Measurements from ENCODE around the gene NEK6.

Gene NEK6

GRCh38 chr9:124269556-124269955 is 11.8 kb downstream of the NEK6 start:
- Histone ChIP-seq H3F3A (ENCODE audit: control insufficient read depth, insufficient read depth) (no peaks in the 10 kb centered on the region), H3K36me3 (ENCODE audit: control insufficient read depth, low read length) (no peaks in the 10 kb centered on the region), H3K27ac (ENCODE audit: low read depth, low read length) (no peak overlapping the region), H3K4me1 (ENCODE audit: control insufficient read depth, low read length) (peaks cover 53% of the 10 kb centered on the region), H3K9me3 (ENCODE audit: control insufficient read depth, insufficient read depth, low read length) (no peaks in the 10 kb centered on the region), H3K79me2 (ENCODE audit: control insufficient read depth, low read length) (peaks cover 40% of the 10 kb centered on the region), H3K4me2 (ENCODE audit: low read length) (no peak overlapping the region), H3K9me2 (replicated peaks; ENCODE audit: control insufficient read depth, low read length) (no peaks in the 10 kb centered on the region), H4K20me1 (ENCODE audit: control insufficient read depth, insufficient read depth, low read depth, low read length) (peaks cover 11% of the 10 kb centered on the region; the same call in 1 of the 2 replicates), H3K27me3 (ENCODE audit: control insufficient read depth, low read length) (no peaks in the 10 kb centered on the region), H3K4me3 (ENCODE audit: low read length) (no peak overlapping the region)
- TF ChIP-seq EZH2phosphoT487 (IDR thresholded peaks at IDR 0.05; ENCODE audit: borderline replicate concordance, low read length), result no peak
- no peak for TF ChIP-seq CTCF (IDR thresholded peaks at IDR 0.05; ENCODE audit: low read depth, low read length, poor library complexity, severe bottlenecking)

GRCh38 chr9:124270504-124271335 is 13.0 kb downstream of the NEK6 start:
- H3K27ac ChIP-seq (ENCODE audit: low read depth, low read length), result no peak overlapping the region

GRCh38 chr9:124271660-124272059 is 13.9 kb downstream of the NEK6 start:
- no peak for TF ChIP-seq EZH2phosphoT487 (IDR thresholded peaks at IDR 0.05; ENCODE audit: borderline replicate concordance, low read length)
- no peak for TF ChIP-seq CTCF (IDR thresholded peaks at IDR 0.05; ENCODE audit: low read depth, low read length, poor library complexity, severe bottlenecking)
- Histone ChIP-seq H3K36me3 (ENCODE audit: control insufficient read depth, low read length) (no peaks in the 10 kb centered on the region), H3K79me2 (ENCODE audit: control insufficient read depth, low read length) (peaks cover 28% of the 10 kb centered on the region), H4K20me1 (ENCODE audit: control insufficient read depth, insufficient read depth, low read depth, low read length) (peaks cover 11% of the 10 kb centered on the region; the same call in 1 of the 2 replicates), H3F3A (ENCODE audit: control insufficient read depth, insufficient read depth) (no peaks in the 10 kb centered on the region), H3K27ac (ENCODE audit: low read depth, low read length) (no peak overlapping the region), H3K4me2 (ENCODE audit: low read length) (no peak overlapping the region), H3K4me1 (ENCODE audit: control insufficient read depth, low read length) (peaks cover 32% of the 10 kb centered on the region), H3K9me3 (ENCODE audit: control insufficient read depth, insufficient read depth, low read length) (no peaks in the 10 kb centered on the region), H3K4me3 (ENCODE audit: low read length) (no peak overlapping the region), H3K27me3 (ENCODE audit: control insufficient read depth, low read length) (no peaks in the 10 kb centered on the region), H3K9me2 (replicated peaks; ENCODE audit: control insufficient read depth, low read length) (no peaks in the 10 kb centered on the region)

More at GRCh38 chr9:124270504-124271335, 13.0 kb downstream of the NEK6 start:
- H3F3A ChIP-seq (ENCODE audit: control insufficient read depth, insufficient read depth), result no peaks in the 10 kb centered on the region
- H3K9me2 ChIP-seq (replicated peaks; ENCODE audit: control insufficient read depth, low read length), result no peaks in the 10 kb centered on the region
- peaks cover 37% of the 10 kb centered on the region for H3K79me2 ChIP-seq (ENCODE audit: control insufficient read depth, low read length)
- H3K36me3 ChIP-seq (ENCODE audit: control insufficient read depth, low read length), result no peaks in the 10 kb centered on the region
- peaks cover 11% of the 10 kb centered on the region; the same call in 1 of the 2 replicates for H4K20me1 ChIP-seq (ENCODE audit: control insufficient read depth, insufficient read depth, low read depth, low read length)
- no peaks in the 10 kb centered on the region for H3K27me3 ChIP-seq (ENCODE audit: control insufficient read depth, low read length)
- H3K4me1 ChIP-seq (ENCODE audit: control insufficient read depth, low read length), result peaks cover 41% of the 10 kb centered on the region
- TF ChIP-seq EZH2phosphoT487 (IDR thresholded peaks at IDR 0.05; ENCODE audit: borderline replicate concordance, low read length), result no peak
- TF ChIP-seq CTCF (IDR thresholded peaks at IDR 0.05; ENCODE audit: low read depth, low read length, poor library complexity, severe bottlenecking), result no peak
- no peaks in the 10 kb centered on the region for H3K9me3 ChIP-seq (ENCODE audit: control insufficient read depth, insufficient read depth, low read length)
- no peak overlapping the region for H3K4me2 ChIP-seq (ENCODE audit: low read length)
- H3K4me3 ChIP-seq (ENCODE audit: low read length), result no peak overlapping the region
